GM23338 (cell line): ENCODE results near the gene TMPRSS11E. TPM values are rescaled to one million over a fixed set of nuclear protein-coding genes. Genes with fewer than 3 reads are reported as not detected.
"Not testable (repeated sequence)": the region's sequence is repeated elsewhere in the genome, so short reads cannot be mapped to it uniquely, and the experiment has no call there.

Experiments used
- ATAC-seq: fragments of 200-7000 bp; cut with Tn5 transposase; 3 replicates; pipeline ENCODE4 v1.9.1; 2020
- DNase-seq: peaks from one replicate; pipeline ENCODE4 v3.0.0-alpha.2; 2015; ENCODE audit warnings: low spot score
- H2AFZ ChIP-seq: fragments of 200-600 bp; sonication (generic); 2 replicates; pipeline ENCODE4 v1.8.0; 2016; ENCODE audit warnings: antibody characterized with exemption, mild to moderate bottlenecking, moderate library complexity
- H3F3A ChIP-seq: fragments of 200-600 bp; sonication (generic); replicated peaks from 2 replicates; pipeline ENCODE4 v1.8.0; 2017; ENCODE audit warnings: antibody characterized with exemption, mixed run types, low read depth
- H3K27ac ChIP-seq: fragments of 200-600 bp; sonication (generic); 2 replicates; pipeline ENCODE4 v1.6.1; 2016; ENCODE audit warnings: low read depth
- H3K27me3 ChIP-seq: fragments of 200-600 bp; sonication (generic); 2 replicates; pipeline ENCODE4 v1.8.0; 2016; ENCODE audit warnings: mild to moderate bottlenecking, mixed run types, moderate library complexity; ENCODE audit not compliant: insufficient read depth
- H3K36me3 ChIP-seq: fragments of 200-600 bp; sonication (generic); 2 replicates; pipeline ENCODE4 v1.8.0; 2016; ENCODE audit warnings: mild to moderate bottlenecking; ENCODE audit not compliant: insufficient read depth
- H3K4me1 ChIP-seq: fragments of 200-600 bp; sonication (generic); 2 replicates; pipeline ENCODE4 v1.8.0; 2016; ENCODE audit warnings: mild to moderate bottlenecking, moderate library complexity; ENCODE audit not compliant: insufficient read depth
- H3K4me2 ChIP-seq: fragments of 200-600 bp; sonication (generic); 2 replicates; pipeline ENCODE4 v1.7.1; 2017; ENCODE audit warnings: mixed run types
- H3K4me3 ChIP-seq: fragments of 200-600 bp; sonication (generic); 2 replicates; pipeline ENCODE4 v1.6.1; 2016; ENCODE audit warnings: mixed run types
- H3K79me2 ChIP-seq: fragments of 200-600 bp; sonication (generic); replicated peaks from 2 replicates; pipeline ENCODE4 v1.8.0; 2017; ENCODE audit warnings: mild to moderate bottlenecking; ENCODE audit not compliant: insufficient read depth
- H3K9me2 ChIP-seq: fragments of 200-600 bp; sonication (generic); 2 replicates; pipeline ENCODE4 v1.8.0; 2017; ENCODE audit not compliant: insufficient read depth
- H4K20me1 ChIP-seq: fragments of 200-600 bp; sonication (generic); replicated peaks from 2 replicates; pipeline ENCODE4 v1.8.0; 2017; ENCODE audit warnings: mild to moderate bottlenecking; ENCODE audit not compliant: insufficient read depth
- H3K27ac Mint-ChIP-seq: 2 replicates; pipeline ENCODE4 v1.8.0; 2020; ENCODE audit warnings: inconsistent platforms, mild to moderate bottlenecking, moderate library complexity, mixed read lengths
- H3K27me3 Mint-ChIP-seq: 3 replicates; pipeline ENCODE4 v1.8.0; 2022; ENCODE audit warnings: low read depth, mild to moderate bottlenecking, moderate library complexity, mixed read lengths, inconsistent platforms; ENCODE audit not compliant: insufficient read depth, poor library complexity
- H3K36me3 Mint-ChIP-seq: 3 replicates; pipeline ENCODE4 v1.8.0; 2021; ENCODE audit warnings: low read depth, mild to moderate bottlenecking, inconsistent platforms, moderate library complexity, mixed read lengths
- H3K4me1 Mint-ChIP-seq: 3 replicates; pipeline ENCODE4 v1.8.0; 2020; ENCODE audit warnings: mild to moderate bottlenecking, inconsistent platforms, mixed read lengths
- H3K4me3 Mint-ChIP-seq: 3 replicates; pipeline ENCODE4 v1.8.0; 2021; ENCODE audit warnings: moderate library complexity, mild to moderate bottlenecking, inconsistent platforms, mixed read lengths
- H3K9me3 Mint-ChIP-seq: 3 replicates; pipeline ENCODE4 v1.8.0; 2020; ENCODE audit warnings: moderate library complexity, mild to moderate bottlenecking, inconsistent platforms, mixed read lengths
- CREB1 ChIP-seq: fragments of 250-450 bp; sonication (Bioruptor Pico); IDR thresholded peaks from 2 replicates; pipeline ENCODE4 v1.5.0; 2020; ENCODE audit warnings: low read depth, mild to moderate bottlenecking, moderate library complexity
- EZH2 ChIP-seq: fragments of 200-600 bp; sonication (generic); IDR thresholded peaks from one replicate; pipeline ENCODE4 v1.8.0; 2017; ENCODE audit warnings: antibody characterized with exemption, mild to moderate bottlenecking, low read depth; ENCODE audit not compliant: unreplicated experiment
- EZH2phosphoT487 ChIP-seq: fragments of 200-600 bp; sonication (generic); IDR thresholded peaks from one replicate; pipeline ENCODE4 v1.8.1; 2018; ENCODE audit warnings: antibody characterized with exemption; ENCODE audit not compliant: unreplicated experiment
- JUNB ChIP-seq: IDR thresholded peaks from one replicate; pipeline ENCODE4 v1.6.1; 2016; ENCODE audit warnings: antibody characterized with exemption; ENCODE audit not compliant: unreplicated experiment
- NANOG ChIP-seq: IDR thresholded peaks from 2 replicates; pipeline ENCODE4 v1.6.1; 2016; ENCODE audit warnings: antibody characterized with exemption, borderline replicate concordance
- POLR2AphosphoS5 ChIP-seq: IDR thresholded peaks from 2 replicates; pipeline ENCODE4 v1.6.1; 2016; ENCODE audit warnings: antibody characterized with exemption, low read depth
- STAT1 ChIP-seq: IDR thresholded peaks from one replicate; pipeline ENCODE4 v1.6.1; 2016; ENCODE audit warnings: antibody characterized with exemption; ENCODE audit not compliant: unreplicated experiment
- ZNF114 ChIP-seq: fragments of 250-450 bp; sonication (Bioruptor Pico); IDR thresholded peaks from 2 replicates; pipeline ENCODE4 v1.5.0; 2020; ENCODE audit warnings: mild to moderate bottlenecking, moderate library complexity
- ZNF331 ChIP-seq: fragments of 250-450 bp; sonication (Bioruptor Pico); IDR thresholded peaks from 2 replicates; pipeline ENCODE4 v1.5.0; 2020; ENCODE audit warnings: low read depth, mild to moderate bottlenecking, moderate library complexity
- polyA plus RNA-seq: library from polyadenylated mRNA; unstranded; fragments of >200 nt; fragmentation: Nextera tagmentation; extraction: Ambion mirVana; gene quantifications from 2 replicates; pipeline ENCODE4 v1.2.1, GENCODE V29; 2016
- total RNA-seq: library from RNA; depleted of rRNA; stranded (reverse); fragments of >200 nt; shearing (Covaris generic); gene quantifications from 2 replicates; pipeline ENCODE4 v1.2.3, GENCODE V29; 2014
- TF ChIP-seq, protein P1 (sequence below): fragments of 250-450 bp; sonication (Bioruptor Pico); IDR thresholded peaks from 2 replicates; pipeline ENCODE4 v1.5.0; 2020; ENCODE audit warnings: mild to moderate bottlenecking, moderate library complexity
- TF ChIP-seq, protein P2 (sequence below), 2 experiments: fragments of 200-600 bp in 1 of 2; sonication (generic) in 1 of 2; conservative IDR thresholded peaks; 2 replicates each; pipeline versions ENCODE4 v1.5.1 to v1.6.1; 2016 to 2017; ENCODE audit warnings: antibody characterized with exemption in 2 of 2, low read depth in 2 of 2, mild to moderate bottlenecking in 2 of 2, moderate library complexity in 1 of 2

TMPRSS11E gene
- total and polyA plus RNA-seq, 2 experiments from 2014 or later, result 0.44 to 1.4 TPM

DNA sequence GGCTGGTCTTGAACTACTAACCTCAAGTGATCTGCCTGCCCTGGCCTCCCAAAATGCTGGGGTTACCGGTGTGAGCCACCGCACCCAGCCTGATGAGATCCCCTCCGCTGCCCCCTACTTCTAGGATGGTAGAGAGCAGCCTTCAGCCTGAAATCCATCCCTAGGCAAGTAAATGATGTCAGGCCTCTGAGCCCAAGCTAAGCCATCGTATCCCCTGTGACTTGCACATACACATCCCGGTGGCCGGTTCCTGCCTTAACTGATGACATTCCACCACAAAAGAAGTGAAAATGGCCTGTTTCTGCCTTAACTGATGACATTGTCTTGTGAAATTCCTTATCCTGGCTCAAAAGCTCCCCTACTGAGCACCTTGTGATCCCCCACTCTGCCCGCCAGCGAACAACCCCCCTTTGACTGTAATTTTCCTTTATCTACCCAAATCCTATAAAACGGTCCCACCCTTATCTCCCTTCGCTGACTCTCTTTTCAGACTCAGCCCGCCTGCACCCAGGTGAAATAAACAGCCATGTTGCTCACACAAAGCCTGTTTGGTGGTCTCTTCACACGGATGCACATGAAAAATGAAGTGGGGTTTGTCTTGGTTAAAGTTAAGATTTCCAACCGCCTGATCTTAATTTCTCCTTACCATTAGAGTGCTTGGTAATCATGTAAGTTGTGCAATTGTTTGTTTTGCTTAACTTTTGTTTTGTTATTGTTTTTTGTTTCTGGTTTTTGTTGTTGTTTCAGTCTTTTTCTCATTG lies 41.4 kb upstream of the TMPRSS11E start:
- peak; percentile 92 for DNase-seq
- H3K4me2 ChIP-seq, result peak overlapping the region; percentile 74

DNA sequence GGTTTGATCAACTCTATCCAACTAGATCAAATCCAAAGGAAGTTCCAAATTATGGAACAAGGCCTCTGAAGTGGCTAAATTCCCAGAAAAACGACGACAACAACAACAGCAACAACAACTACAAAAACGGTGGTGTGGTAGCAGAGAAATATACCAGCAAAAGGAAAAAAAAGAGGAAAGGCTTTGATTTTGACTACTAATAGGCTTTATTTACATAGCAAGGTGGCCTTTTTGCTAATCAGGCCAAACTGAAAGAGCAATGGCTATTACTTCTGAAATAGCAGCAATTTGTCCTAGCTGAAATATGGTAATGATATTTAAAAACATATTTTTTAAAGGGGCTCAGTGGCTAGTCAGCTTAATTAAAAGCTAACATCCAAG lies 40.8 kb upstream of the TMPRSS11E start:
- no peak for ATAC-seq
- Mint-ChIP-seq H3K27ac (peak overlapping the region; percentile 99), H3K4me1 (peaks cover 65% of the 10 kb centered on the region), H3K36me3 (peaks cover 14% of the 10 kb centered on the region), H3K9me3 (no peaks in the 10 kb centered on the region; the same call in 2 of the 3 replicates), H3K27me3 (peaks cover 10% of the 10 kb centered on the region), H3K4me3 (peak overlapping the region; percentile 71)
- Histone ChIP-seq H2AFZ (no peak overlapping the region), H3K4me3 (peak overlapping the region; percentile 50), H4K20me1 (no peaks in the 10 kb centered on the region), H3K79me2 (no peaks in the 10 kb centered on the region), H3K27me3 (no peaks in the 10 kb centered on the region), H3F3A (peaks cover 16% of the 10 kb centered on the region; the same call in 1 of the 2 replicates), H3K9me2 (no peaks in the 10 kb centered on the region), H3K27ac (peak overlapping the region; percentile 100), H3K36me3 (no peaks in the 10 kb centered on the region), H3K4me1 (peaks cover 32% of the 10 kb centered on the region), H3K4me2 (peak overlapping the region; percentile 74)
- DNase-seq, result no peak
- TF ChIP-seq, protein P1, sequence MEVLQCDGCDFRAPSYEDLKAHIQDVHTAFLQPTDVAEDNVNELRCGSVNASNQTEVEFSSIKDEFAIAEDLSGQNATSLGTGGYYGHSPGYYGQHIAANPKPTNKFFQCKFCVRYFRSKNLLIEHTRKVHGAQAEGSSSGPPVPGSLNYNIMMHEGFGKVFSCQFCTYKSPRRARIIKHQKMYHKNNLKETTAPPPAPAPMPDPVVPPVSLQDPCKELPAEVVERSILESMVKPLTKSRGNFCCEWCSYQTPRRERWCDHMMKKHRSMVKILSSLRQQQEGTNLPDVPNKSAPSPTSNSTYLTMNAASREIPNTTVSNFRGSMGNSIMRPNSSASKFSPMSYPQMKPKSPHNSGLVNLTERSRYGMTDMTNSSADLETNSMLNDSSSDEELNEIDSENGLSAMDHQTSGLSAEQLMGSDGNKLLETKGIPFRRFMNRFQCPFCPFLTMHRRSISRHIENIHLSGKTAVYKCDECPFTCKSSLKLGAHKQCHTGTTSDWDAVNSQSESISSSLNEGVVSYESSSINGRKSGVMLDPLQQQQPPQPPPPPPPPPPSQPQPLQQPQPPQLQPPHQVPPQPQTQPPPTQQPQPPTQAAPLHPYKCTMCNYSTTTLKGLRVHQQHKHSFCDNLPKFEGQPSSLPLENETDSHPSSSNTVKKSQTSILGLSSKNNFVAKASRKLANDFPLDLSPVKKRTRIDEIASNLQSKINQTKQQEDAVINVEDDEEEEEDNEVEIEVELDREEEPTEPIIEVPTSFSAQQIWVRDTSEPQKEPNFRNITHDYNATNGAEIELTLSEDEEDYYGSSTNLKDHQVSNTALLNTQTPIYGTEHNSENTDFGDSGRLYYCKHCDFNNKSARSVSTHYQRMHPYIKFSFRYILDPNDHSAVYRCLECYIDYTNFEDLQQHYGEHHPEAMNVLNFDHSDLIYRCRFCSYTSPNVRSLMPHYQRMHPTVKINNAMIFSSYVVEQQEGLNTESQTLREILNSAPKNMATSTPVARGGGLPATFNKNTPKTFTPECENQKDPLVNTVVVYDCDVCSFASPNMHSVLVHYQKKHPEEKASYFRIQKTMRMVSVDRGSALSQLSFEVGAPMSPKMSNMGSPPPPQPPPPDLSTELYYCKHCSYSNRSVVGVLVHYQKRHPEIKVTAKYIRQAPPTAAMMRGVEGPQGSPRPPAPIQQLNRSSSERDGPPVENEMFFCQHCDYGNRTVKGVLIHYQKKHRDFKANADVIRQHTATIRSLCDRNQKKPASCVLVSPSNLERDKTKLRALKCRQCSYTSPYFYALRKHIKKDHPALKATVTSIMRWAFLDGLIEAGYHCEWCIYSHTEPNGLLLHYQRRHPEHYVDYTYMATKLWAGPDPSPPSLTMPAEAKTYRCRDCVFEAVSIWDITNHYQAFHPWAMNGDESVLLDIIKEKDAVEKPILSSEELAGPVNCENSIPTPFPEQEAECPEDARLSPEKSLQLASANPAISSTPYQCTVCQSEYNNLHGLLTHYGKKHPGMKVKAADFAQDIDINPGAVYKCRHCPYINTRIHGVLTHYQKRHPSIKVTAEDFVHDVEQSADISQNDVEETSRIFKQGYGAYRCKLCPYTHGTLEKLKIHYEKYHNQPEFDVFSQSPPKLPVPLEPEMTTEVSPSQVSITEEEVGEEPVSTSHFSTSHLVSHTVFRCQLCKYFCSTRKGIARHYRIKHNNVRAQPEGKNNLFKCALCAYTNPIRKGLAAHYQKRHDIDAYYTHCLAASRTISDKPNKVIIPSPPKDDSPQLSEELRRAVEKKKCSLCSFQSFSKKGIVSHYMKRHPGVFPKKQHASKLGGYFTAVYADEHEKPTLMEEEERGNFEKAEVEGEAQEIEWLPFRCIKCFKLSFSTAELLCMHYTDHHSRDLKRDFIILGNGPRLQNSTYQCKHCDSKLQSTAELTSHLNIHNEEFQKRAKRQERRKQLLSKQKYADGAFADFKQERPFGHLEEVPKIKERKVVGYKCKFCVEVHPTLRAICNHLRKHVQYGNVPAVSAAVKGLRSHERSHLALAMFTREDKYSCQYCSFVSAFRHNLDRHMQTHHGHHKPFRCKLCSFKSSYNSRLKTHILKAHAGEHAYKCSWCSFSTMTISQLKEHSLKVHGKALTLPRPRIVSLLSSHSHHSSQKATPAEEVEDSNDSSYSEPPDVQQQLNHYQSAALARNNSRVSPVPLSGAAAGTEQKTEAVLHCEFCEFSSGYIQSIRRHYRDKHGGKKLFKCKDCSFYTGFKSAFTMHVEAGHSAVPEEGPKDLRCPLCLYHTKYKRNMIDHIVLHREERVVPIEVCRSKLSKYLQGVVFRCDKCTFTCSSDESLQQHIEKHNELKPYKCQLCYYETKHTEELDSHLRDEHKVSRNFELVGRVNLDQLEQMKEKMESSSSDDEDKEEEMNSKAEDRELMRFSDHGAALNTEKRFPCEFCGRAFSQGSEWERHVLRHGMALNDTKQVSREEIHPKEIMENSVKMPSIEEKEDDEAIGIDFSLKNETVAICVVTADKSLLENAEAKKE (CRISPR knock-in tag), result no peak
- TF ChIP-seq STAT1, result no peak
- TF ChIP-seq EZH2phosphoT487, result no peak
- TF ChIP-seq ZNF114 (CRISPR knock-in tag), result no peak
- no peak for TF ChIP-seq CREB1 (CRISPR knock-in tag)
- no peak for TF ChIP-seq ZNF331
- TF ChIP-seq JUNB, result no peak
- no peak for TF ChIP-seq EZH2

More for the DNA sequence above, 41.4 kb upstream of the TMPRSS11E start:
- H3K9me2 ChIP-seq, H3K27me3 Mint-ChIP-seq, H3K79me2 ChIP-seq, H2AFZ ChIP-seq, H3K9me3 Mint-ChIP-seq, H3K27me3 ChIP-seq, H3K36me3 Mint-ChIP-seq, H3K36me3 ChIP-seq, H4K20me1 ChIP-seq: not testable (repeated sequence)
- Histone ChIP-seq H3K27ac (peak overlapping the region; percentile 100), H3K4me3 (peak overlapping the region; percentile 50), H3K4me1 (peaks cover 30% of the 10 kb centered on the region), H3F3A (peaks cover 15% of the 10 kb centered on the region; the same call in 1 of the 2 replicates)
- TF ChIP-seq, protein P2, sequence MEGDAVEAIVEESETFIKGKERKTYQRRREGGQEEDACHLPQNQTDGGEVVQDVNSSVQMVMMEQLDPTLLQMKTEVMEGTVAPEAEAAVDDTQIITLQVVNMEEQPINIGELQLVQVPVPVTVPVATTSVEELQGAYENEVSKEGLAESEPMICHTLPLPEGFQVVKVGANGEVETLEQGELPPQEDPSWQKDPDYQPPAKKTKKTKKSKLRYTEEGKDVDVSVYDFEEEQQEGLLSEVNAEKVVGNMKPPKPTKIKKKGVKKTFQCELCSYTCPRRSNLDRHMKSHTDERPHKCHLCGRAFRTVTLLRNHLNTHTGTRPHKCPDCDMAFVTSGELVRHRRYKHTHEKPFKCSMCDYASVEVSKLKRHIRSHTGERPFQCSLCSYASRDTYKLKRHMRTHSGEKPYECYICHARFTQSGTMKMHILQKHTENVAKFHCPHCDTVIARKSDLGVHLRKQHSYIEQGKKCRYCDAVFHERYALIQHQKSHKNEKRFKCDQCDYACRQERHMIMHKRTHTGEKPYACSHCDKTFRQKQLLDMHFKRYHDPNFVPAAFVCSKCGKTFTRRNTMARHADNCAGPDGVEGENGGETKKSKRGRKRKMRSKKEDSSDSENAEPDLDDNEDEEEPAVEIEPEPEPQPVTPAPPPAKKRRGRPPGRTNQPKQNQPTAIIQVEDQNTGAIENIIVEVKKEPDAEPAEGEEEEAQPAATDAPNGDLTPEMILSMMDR (conservative IDR thresholded peaks at IDR 0.05; ENCODE audit: low read depth in 2 of 2), result peak in 1 of 2 experiments; percentile 33; a peak in 2 of 4 replicates
- TF ChIP-seq ZNF114 (CRISPR knock-in tag) (peak; percentile 84; the same call in 1 of the 2 replicates), NANOG (peak; percentile 96), CREB1 (CRISPR knock-in tag) (peak; percentile 65), POLR2AphosphoS5 (peak; percentile 52; the same call in 1 of the 2 replicates)
- ATAC-seq, result peak; percentile 58
- H3K27ac Mint-ChIP-seq, result peak overlapping the region; percentile 99
- peak overlapping the region; percentile 71 for H3K4me3 Mint-ChIP-seq
- peaks cover 67% of the 10 kb centered on the region for H3K4me1 Mint-ChIP-seq
